Measurements from ENCODE around the gene SAMD4B.
"Not testable (repeated sequence)": the region's sequence is repeated elsewhere in the genome, so short reads cannot be mapped to it uniquely, and the experiment has no call there.

SAMD4B gene

GRCh38 chr19:39360599-39360998 lies 18.4 kb downstream of the SAMD4B start:
- FAIRE-seq (no peak), DNase-seq (ENCODE audit: insufficient read length) (no peak)
- no peak for TF ChIP-seq POLR2AphosphoS5 (IDR thresholded peaks at IDR 0.05; ENCODE audit: low read depth, low read length)
- TF ChIP-seq TAF1 (IDR thresholded peaks at IDR 0.05; ENCODE audit: borderline replicate concordance, low read depth, low read length): no peak
- no peak for TF ChIP-seq POLR2A (IDR thresholded peaks at IDR 0.05; ENCODE audit: low read depth, low read length)

DNA sequence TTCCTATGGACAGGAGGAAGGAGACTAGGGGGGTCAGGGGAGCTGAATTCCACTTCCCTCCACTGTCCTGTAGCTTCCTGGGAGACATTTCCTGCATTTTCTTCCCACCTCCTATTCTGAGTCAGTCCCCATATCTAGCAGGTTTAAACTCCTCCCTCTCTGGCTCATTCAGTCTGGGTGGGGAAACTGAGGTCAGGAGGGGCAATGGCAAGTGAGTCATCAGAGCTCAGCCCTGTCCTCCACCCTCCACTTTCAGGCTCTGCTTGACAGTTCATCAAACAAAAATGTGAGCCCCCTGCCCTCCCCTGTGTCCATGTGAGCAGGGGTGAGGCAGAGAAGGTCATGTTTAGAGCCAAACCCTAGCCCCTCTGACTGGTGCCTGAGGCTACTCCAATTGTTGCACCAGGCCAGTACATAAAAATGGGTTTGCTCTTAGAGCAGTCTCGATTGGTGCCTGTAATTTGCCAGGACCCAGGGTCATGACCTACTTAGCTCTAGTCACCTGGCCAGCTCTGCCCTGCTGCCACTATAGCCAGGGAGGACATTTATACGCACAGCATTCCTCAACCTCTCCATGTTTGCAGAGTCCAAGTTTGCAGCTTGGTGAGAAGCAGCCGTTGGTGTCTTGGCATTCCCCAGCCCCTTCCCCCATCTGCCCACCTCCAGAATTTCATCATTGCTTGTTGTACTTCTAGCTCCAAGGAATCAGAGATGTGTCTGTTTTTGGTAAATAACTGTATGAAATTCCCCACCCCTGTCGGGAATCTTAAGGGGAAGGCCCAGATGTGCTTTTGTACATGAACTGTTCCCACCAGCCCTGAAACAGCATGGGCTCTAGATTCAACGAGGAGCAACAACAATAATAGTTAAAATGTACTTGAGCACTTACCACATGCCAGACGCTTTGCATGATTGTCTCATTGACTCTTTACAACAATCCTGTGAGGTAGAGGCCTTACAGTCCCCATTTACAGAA lies 20.7 kb downstream of the SAMD4B start:
- no peak for TF ChIP-seq POLR2AphosphoS5 (IDR thresholded peaks at IDR 0.05; ENCODE audit: low read depth, low read length)
- TF ChIP-seq TAF1 (IDR thresholded peaks at IDR 0.05; ENCODE audit: borderline replicate concordance, low read depth, low read length): no peak
- TF ChIP-seq POLR2A (IDR thresholded peaks at IDR 0.05; ENCODE audit: low read depth, low read length): no peak
- FAIRE-seq (no peak), DNase-seq (ENCODE audit: insufficient read length) (no peak)

DNA sequence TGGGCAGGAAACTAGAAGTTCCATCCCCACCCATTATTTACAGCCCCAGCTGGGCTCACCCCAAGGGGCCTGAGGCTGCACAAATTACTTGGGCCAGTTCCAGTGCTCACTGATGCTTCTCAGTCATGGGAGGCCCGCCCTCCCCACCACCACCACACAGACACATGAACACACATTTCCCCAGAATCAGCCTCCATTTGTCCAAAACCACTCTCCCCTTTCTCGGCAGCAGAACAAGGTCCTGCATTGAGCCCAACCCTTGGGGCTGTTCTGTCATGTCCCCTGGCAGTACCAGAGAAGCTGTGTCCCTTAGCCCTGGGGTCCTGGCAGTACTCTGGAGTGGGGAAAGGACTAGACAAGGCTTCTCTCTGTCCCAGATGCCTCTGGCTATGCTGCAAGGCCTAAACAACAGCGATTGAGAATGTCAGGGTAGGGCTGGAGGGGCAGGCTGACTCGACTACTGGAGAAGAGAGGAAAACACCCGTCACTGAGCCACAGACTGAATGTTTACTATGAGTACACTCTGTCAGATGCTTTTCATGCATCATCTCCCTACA lies 21.8 kb downstream of the SAMD4B start:
- TF ChIP-seq TAF1 (IDR thresholded peaks at IDR 0.05; ENCODE audit: borderline replicate concordance, low read depth, low read length) (no peak), POLR2AphosphoS5 (IDR thresholded peaks at IDR 0.05; ENCODE audit: low read depth, low read length) (no peak), POLR2A (IDR thresholded peaks at IDR 0.05; ENCODE audit: low read depth, low read length) (no peak)
- DNase-seq (ENCODE audit: insufficient read length): no peak
- peak; percentile 24 for FAIRE-seq

- FAIRE-seq (no peak), DNase-seq (ENCODE audit: insufficient read length) (no peak)
- TF ChIP-seq POLR2A (IDR thresholded peaks at IDR 0.05; ENCODE audit: low read depth, low read length) (no peak), TAF1 (IDR thresholded peaks at IDR 0.05; ENCODE audit: borderline replicate concordance, low read depth, low read length) (no peak), POLR2AphosphoS5 (IDR thresholded peaks at IDR 0.05; ENCODE audit: low read depth, low read length) (no peak)
Measured at GRCh38 chr19:39365531-39365930, 23.3 kb downstream of the SAMD4B start.

DNA sequence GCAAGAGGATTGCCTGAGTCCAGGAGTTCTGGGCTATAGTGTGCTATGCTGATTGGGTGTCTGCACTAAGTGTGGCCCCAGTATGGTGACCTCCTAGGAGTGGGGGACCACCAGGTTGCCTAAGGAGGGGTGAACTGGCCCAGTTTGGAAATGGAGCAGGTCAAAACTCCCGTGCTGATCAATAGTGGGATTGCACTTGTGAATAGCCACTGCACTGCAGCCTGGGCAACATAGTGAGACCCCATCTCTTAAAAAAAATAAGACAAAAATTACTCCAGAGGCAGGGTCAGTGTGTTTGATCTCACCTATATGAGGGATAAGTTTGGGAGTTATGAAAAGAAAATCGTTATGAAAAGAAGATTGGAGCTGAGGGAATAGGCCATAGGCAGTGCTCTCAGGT lies 27.0 kb downstream of the SAMD4B start:
- DNase-seq (ENCODE audit: insufficient read length) (no peak), FAIRE-seq (no peak)
- TF ChIP-seq POLR2A (IDR thresholded peaks at IDR 0.05; ENCODE audit: low read depth, low read length) (no peak), POLR2AphosphoS5 (IDR thresholded peaks at IDR 0.05; ENCODE audit: low read depth, low read length) (no peak), TAF1 (IDR thresholded peaks at IDR 0.05; ENCODE audit: borderline replicate concordance, low read depth, low read length) (no peak)

GRCh38 chr19:39370735-39371134 lies 28.5 kb downstream of the SAMD4B start:
- no peak for FAIRE-seq
- DNase-seq (ENCODE audit: insufficient read length): no peak
- TF ChIP-seq POLR2AphosphoS5 (IDR thresholded peaks at IDR 0.05; ENCODE audit: low read depth, low read length) (no peak), POLR2A (IDR thresholded peaks at IDR 0.05; ENCODE audit: low read depth, low read length) (no peak), TAF1 (IDR thresholded peaks at IDR 0.05; ENCODE audit: borderline replicate concordance, low read depth, low read length) (no peak)

- DNase-seq (ENCODE audit: insufficient read length) (no peak), FAIRE-seq (no peak)
- TF ChIP-seq POLR2A (IDR thresholded peaks at IDR 0.05; ENCODE audit: low read depth, low read length) (no peak), TAF1 (IDR thresholded peaks at IDR 0.05; ENCODE audit: borderline replicate concordance, low read depth, low read length) (no peak), POLR2AphosphoS5 (IDR thresholded peaks at IDR 0.05; ENCODE audit: low read depth, low read length) (no peak)
Measured at GRCh38 chr19:39372047-39372802, 30.0 kb downstream of the SAMD4B start.

GRCh38 chr19:39372941-39373340 lies 30.7 kb downstream of the SAMD4B start:
- DNase-seq (ENCODE audit: insufficient read length) (no peak), FAIRE-seq (no peak)
- no peak for TF ChIP-seq POLR2A (IDR thresholded peaks at IDR 0.05; ENCODE audit: low read depth, low read length)
- no peak for TF ChIP-seq POLR2AphosphoS5 (IDR thresholded peaks at IDR 0.05; ENCODE audit: low read depth, low read length)
- TF ChIP-seq TAF1 (IDR thresholded peaks at IDR 0.05; ENCODE audit: borderline replicate concordance, low read depth, low read length): no peak

GRCh38 chr19:39375929-39376328 lies 33.7 kb downstream of the SAMD4B start:
- FAIRE-seq (no peak), DNase-seq (ENCODE audit: insufficient read length) (no peak)
- TF ChIP-seq POLR2AphosphoS5 (IDR thresholded peaks at IDR 0.05; ENCODE audit: low read depth, low read length) (no peak), TAF1 (IDR thresholded peaks at IDR 0.05; ENCODE audit: borderline replicate concordance, low read depth, low read length) (no peak), POLR2A (IDR thresholded peaks at IDR 0.05; ENCODE audit: low read depth, low read length) (no peak)

- FAIRE-seq (no peak), DNase-seq (ENCODE audit: insufficient read length) (no peak)
- no peak for TF ChIP-seq POLR2A (IDR thresholded peaks at IDR 0.05; ENCODE audit: low read depth, low read length)
- no peak for TF ChIP-seq POLR2AphosphoS5 (IDR thresholded peaks at IDR 0.05; ENCODE audit: low read depth, low read length)
- no peak for TF ChIP-seq TAF1 (IDR thresholded peaks at IDR 0.05; ENCODE audit: borderline replicate concordance, low read depth, low read length)
Measured at GRCh38 chr19:39377373-39378362, 35.4 kb downstream of the SAMD4B start.

GRCh38 chr19:39379366-39379765 lies 37.1 kb downstream of the SAMD4B start:
- DNase-seq (ENCODE audit: insufficient read length); FAIRE-seq: not testable (repeated sequence)

Data from GM12892 (cell line).